ENCODE results near the gene SLIT3. TPM values are rescaled to one million over a fixed set of nuclear protein-coding genes. Genes with fewer than 3 reads are reported as not detected.

SLIT3 gene
- total RNA-seq, 2 experiments from 2014 or later = 0.30 to 0.43 TPM

DNA sequence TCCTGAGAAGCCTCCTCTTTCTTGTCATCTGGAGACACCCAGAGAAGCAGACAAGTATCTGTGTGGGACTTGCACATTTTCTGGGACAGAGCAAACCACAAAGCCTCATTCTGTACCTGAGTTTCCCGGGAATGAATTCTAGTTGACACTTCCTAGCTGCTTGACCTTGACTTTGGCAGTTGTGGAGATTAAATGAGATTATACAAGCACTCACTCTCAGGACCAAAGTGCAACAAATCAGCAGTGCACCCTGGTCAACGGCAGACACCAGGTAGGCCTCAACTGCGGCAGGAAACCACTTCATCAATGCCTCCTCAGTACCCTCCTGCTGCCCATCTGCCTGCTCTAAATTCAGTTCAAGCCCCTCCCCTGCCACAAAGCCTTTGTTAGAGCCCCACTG lies 607.1 kb downstream of the SLIT3 start:
- no peaks in the 10 kb centered on the region for H3K4me1 Mint-ChIP-seq (ENCODE audit: low read depth)
- intact Hi-C loops (cut with micrococcal nuclease) = no loop called here
- H3K27me3 Mint-ChIP-seq (ENCODE audit: low read depth) = no peaks in the 10 kb centered on the region
- CTCF ChIA-PET = no interaction called here
- no peak for DNase-seq
- no peak overlapping the region for H3K4me3 Mint-ChIP-seq
- H3K9me3 Mint-ChIP-seq = no peaks in the 10 kb centered on the region
- no peaks in the 10 kb centered on the region for H3K36me3 Mint-ChIP-seq (ENCODE audit: low read depth)
- H3K27ac Mint-ChIP-seq = no peak overlapping the region

DNA sequence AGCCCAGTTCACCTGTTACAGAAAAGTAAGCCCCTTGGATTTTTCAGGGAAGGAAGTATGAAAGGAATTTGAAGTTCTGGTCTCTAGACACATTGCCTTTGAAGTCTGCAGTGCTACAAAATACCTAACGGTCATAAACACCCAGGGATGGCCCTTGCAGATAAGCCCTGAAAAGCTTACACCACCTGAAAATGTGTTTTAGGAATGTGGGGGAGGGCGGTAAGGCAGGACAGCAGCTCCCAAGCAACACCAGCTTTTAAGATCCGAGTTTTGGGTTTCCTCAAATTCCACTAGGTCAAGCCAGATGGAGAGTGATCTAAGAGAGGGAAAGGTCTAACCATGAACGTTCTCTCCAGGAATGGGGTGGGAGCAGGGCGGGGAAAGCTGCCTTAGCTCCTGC lies 607.6 kb downstream of the SLIT3 start:
- CTCF ChIA-PET = no interaction called here

DNA sequence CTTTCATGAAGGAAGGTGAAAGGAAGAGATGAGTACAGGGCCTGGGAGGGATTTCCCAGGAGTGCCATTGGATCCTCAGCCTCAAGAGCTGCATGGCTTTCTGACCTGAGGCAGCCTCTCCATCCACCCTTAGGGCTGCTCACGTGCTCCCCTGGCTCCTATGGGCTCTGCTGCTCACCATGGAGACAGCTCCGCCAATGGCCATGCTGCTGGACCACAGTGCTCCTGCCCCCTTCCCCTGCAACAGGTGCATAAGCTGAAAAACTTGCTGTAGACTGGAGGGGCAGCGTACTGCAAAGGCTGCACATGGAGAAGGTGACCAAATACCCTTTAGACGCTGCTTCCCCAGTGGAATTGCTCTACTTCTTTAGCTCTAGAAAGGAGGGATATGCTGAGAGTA lies 609.0 kb downstream of the SLIT3 start:
- Mint-ChIP-seq H3K9me3 (no peaks in the 10 kb centered on the region), H3K4me3 (no peak overlapping the region), H3K4me1 (ENCODE audit: low read depth) (no peaks in the 10 kb centered on the region), H3K36me3 (ENCODE audit: low read depth) (no peaks in the 10 kb centered on the region), H3K27me3 (ENCODE audit: low read depth) (no peaks in the 10 kb centered on the region), H3K27ac (no peak overlapping the region)
- intact Hi-C loops (cut with micrococcal nuclease) = no loop called here
- CTCF ChIA-PET = no interaction called here
- no peak for DNase-seq

More for the DNA sequence above, 607.6 kb downstream of the SLIT3 start:
- intact Hi-C loops (cut with micrococcal nuclease) = no loop called here
- Mint-ChIP-seq H3K27ac (no peak overlapping the region), H3K36me3 (ENCODE audit: low read depth) (no peaks in the 10 kb centered on the region), H3K27me3 (ENCODE audit: low read depth) (no peaks in the 10 kb centered on the region), H3K4me3 (no peak overlapping the region), H3K9me3 (no peaks in the 10 kb centered on the region), H3K4me1 (ENCODE audit: low read depth) (no peaks in the 10 kb centered on the region)
- DNase-seq = no peak

DNA sequence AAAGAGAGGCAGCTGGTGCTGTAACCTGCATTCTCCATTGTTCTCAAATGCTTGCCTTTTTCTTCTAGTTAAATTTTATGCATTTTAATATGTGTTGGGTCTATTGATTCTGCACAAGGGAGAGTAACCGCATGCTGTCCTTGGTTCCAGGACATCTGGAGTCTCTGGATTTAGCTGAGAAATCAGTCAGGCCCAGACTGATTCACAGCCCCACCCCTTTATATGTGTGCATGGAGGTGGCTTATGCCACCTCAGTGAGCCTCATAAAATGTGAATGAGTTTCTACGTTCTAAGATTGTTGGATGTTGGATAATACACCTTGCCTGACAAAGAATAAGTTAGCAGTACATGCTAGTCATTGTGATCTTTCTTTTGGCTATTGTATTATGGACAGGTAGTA lies 611.7 kb downstream of the SLIT3 start:
- Mint-ChIP-seq H3K4me3 (no peak overlapping the region), H3K27ac (no peak overlapping the region), H3K4me1 (ENCODE audit: low read depth) (no peaks in the 10 kb centered on the region), H3K27me3 (ENCODE audit: low read depth) (no peaks in the 10 kb centered on the region), H3K9me3 (no peaks in the 10 kb centered on the region), H3K36me3 (ENCODE audit: low read depth) (no peaks in the 10 kb centered on the region)
- DNase-seq = no peak
- CTCF ChIA-PET = no interaction called here
- intact Hi-C loops (cut with micrococcal nuclease) = no loop called here

DNA sequence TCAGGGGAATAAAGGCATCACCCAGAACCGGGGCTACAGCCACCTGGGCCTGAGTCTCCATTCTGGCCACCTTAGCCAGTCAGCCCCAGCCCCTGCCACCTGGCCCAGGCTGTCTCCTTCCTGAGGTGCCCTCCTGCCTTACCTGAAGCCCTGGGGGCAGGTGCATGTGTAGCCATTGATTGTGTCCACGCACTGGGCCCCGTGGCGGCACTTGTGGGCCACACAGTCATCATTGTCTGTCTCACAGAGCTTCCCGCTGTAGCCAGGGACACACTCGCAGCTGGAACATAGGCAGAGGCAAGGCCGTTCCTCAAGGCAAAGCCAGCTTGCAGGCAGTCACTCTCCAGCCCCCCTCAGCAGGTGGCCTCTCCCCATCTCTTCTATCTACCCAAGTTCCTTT lies 614.1 kb downstream of the SLIT3 start:
- CTCF ChIA-PET = interaction anchor here (0.6 kb wide), 1 partner anchor 1414 kb away, joined by 3 read pairs; no protein-coding TSS in a partner anchor
- Mint-ChIP-seq H3K4me3 (no peak overlapping the region), H3K9me3 (peaks cover 2% of the 10 kb centered on the region), H3K36me3 (ENCODE audit: low read depth) (no peaks in the 10 kb centered on the region), H3K4me1 (ENCODE audit: low read depth) (peaks cover 12% of the 10 kb centered on the region), H3K27ac (no peak overlapping the region), H3K27me3 (ENCODE audit: low read depth) (no peaks in the 10 kb centered on the region)
- intact Hi-C loops (cut with micrococcal nuclease) = no loop called here
- no peak for DNase-seq

DNA sequence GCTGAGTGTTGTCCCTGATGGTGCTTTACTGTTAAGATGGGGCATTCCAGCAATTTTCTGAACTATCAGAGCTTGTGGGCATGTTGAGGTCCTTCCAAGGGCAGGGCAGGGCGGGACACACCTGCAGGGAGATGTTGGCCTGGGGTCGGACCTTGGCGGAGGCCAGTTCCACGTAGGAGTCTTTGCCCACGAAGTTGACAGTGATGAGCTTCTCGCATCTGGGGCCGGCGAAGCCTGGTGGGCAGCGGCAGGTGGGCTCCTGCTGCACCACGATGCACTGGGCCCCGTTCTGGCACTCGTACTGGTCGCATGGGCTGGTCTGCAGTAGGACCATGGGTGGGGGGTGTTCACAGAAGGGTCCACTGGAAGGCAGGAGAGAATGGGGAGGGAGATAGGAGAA lies 615.4 kb downstream of the SLIT3 start:
- Mint-ChIP-seq H3K27me3 (ENCODE audit: low read depth) (no peaks in the 10 kb centered on the region), H3K27ac (no peak overlapping the region), H3K36me3 (ENCODE audit: low read depth) (no peaks in the 10 kb centered on the region), H3K9me3 (peaks cover 2% of the 10 kb centered on the region), H3K4me1 (ENCODE audit: low read depth) (peaks cover 12% of the 10 kb centered on the region), H3K4me3 (no peak overlapping the region)
- intact Hi-C loops (cut with micrococcal nuclease) = no loop called here
- CTCF ChIA-PET = no interaction called here
- DNase-seq = no peak

DNA sequence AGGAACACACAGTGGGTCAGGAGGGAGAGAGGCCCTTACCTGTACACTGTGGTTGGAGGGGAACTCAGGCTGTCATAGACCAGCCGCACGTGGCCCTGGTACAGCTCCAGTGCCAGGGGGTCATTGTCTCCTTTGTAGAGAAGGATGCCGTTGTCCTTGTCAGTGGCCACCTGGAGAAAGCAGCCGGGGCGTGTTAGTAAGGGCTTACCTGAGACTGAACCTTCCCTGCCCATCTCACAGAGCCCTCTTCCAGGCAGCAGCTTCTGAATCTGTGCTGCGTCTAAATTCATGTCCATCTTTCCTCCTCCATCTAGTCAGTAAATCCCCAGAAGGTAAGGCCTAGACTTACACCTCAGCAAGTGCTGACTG lies 617.0 kb downstream of the SLIT3 start:
- CTCF ChIA-PET = no interaction called here
- Mint-ChIP-seq H3K9me3 (peaks cover 2% of the 10 kb centered on the region), H3K27ac (no peak overlapping the region), H3K27me3 (ENCODE audit: low read depth) (no peaks in the 10 kb centered on the region), H3K36me3 (ENCODE audit: low read depth) (no peaks in the 10 kb centered on the region), H3K4me1 (ENCODE audit: low read depth) (peaks cover 12% of the 10 kb centered on the region), H3K4me3 (no peak overlapping the region)
- DNase-seq = no peak
- intact Hi-C loops (cut with micrococcal nuclease) = loop anchor here (1.0 kb wide), 1 partner anchor 105 kb away; the partner anchor contains the start of gene PANK3

DNA sequence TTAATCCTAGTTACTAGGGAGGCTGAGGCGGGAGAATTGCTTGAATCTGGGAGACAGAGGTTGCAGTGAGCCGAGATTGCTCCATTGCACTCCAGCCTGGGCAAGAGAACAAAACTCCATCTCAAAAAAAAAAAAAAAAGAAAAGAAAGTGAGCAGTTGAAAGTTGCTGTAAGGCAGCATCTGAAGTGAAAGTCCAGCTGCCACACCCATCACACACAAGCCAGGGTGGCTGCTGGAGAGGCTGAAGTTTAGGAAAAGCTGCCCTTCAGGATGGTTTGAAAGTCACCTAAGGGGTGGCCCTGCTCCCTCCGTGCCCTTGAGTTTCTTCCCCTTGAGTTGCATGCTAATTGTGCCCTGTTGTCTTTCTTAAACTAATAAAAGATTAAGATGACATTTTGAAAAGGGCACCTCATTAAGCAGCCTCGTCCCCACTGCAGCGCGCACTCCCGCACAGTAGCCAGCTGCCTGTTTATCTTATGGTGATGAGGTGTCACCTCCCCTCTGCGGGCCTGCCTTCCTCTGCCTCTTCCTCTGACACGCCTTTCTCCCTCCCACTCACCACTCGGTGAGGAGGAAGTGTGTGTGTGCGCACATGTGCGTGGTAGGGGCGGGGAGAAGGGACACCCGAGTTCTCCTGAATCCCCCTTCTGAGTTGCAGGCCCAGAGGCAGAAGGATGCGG lies 617.6 kb downstream of the SLIT3 start:
- intact Hi-C loops (cut with micrococcal nuclease) = loop anchor here (1.0 kb wide), 1 partner anchor 104 kb away; the partner anchor contains the start of gene PANK3
- peak; percentile 68 for DNase-seq
- Mint-ChIP-seq H3K36me3 (ENCODE audit: low read depth) (no peaks in the 10 kb centered on the region), H3K27ac (no peak overlapping the region), H3K9me3 (peaks cover 2% of the 10 kb centered on the region), H3K27me3 (ENCODE audit: low read depth) (no peaks in the 10 kb centered on the region), H3K4me1 (ENCODE audit: low read depth) (peaks cover 12% of the 10 kb centered on the region), H3K4me3 (peak overlapping the region; percentile 32)
- CTCF ChIA-PET = no interaction called here

DNA sequence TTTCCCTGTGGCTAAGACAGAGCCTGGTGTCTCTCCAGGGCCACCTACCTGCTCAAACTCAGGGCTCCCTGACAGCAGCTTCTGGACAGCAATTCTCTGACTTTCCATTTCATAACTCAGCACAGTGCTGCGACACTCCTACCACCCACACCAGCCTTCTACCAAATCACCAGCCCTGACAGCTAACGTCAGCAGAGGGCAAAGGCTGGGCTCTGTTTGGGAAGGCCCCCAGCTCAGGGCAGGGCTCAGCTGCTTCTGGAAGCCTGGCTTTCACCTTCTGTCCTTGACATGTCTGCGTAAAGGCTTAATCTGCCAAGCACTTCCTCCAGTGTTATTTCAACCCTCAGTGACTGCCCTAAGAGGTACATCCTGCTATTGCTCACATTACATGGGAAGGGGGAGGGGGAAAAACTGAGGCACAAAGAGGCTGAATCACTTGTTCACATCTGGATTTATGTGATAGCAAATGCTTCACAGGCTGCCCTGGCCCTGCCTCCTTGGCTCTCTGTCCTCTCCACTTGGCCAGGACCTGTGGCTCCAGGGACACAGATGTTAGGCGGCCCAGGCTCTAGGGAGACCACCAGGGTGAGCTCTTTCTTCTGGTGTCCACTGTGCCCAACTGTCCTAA lies 619.3 kb downstream of the SLIT3 start:
- Mint-ChIP-seq H3K36me3 (ENCODE audit: low read depth) (no peaks in the 10 kb centered on the region), H3K27me3 (ENCODE audit: low read depth) (no peaks in the 10 kb centered on the region), H3K27ac (no peak overlapping the region), H3K4me1 (ENCODE audit: low read depth) (peaks cover 12% of the 10 kb centered on the region), H3K9me3 (peaks cover 2% of the 10 kb centered on the region), H3K4me3 (no peak overlapping the region)
- DNase-seq = peak; percentile 22
- intact Hi-C loops (cut with micrococcal nuclease) = no loop called here
- CTCF ChIA-PET = interaction anchor here (0.7 to 1.2 kb wide), 4 partner anchors 23 to 899 kb away, joined by 3 to 5 read pairs (median 4); no protein-coding TSS in a partner anchor

DNA sequence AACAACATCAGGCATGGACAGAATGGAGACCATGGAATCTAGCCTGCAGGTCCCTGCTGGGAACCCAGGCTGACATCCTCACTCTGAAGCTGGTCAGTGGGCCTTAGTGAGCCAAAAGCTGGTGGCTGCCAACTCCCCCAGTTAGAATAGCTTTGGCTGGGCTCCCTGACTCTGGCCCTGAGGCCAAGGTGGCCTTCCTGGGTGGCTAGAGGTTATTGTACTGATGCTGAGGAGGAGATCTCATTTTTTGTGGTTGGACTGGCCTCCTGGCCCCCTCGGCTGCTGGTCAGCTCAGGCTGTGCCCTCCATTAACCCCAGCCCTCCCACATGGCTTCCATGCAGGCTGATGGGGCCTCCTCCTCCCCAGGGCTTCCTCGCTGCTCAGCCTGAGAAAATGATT lies 620.5 kb downstream of the SLIT3 start:
- CTCF ChIA-PET = interaction anchor here (0.6 to 1.6 kb wide), 9 partner anchors 12 to 897 kb away, joined by 3 to 7 read pairs (median 4); no protein-coding TSS in a partner anchor
- H3K4me3 Mint-ChIP-seq = no peak overlapping the region
- H3K9me3 Mint-ChIP-seq = peaks cover 2% of the 10 kb centered on the region
- no peaks in the 10 kb centered on the region for H3K36me3 Mint-ChIP-seq (ENCODE audit: low read depth)
- no peak for DNase-seq
- no peaks in the 10 kb centered on the region for H3K27me3 Mint-ChIP-seq (ENCODE audit: low read depth)
- H3K4me1 Mint-ChIP-seq (ENCODE audit: low read depth) = peaks cover 12% of the 10 kb centered on the region
- intact Hi-C loops (cut with micrococcal nuclease) = loop anchor here (1.0 kb wide), 1 partner anchor 307 kb away; no protein-coding TSS in a partner anchor
- H3K27ac Mint-ChIP-seq = no peak overlapping the region

DNA sequence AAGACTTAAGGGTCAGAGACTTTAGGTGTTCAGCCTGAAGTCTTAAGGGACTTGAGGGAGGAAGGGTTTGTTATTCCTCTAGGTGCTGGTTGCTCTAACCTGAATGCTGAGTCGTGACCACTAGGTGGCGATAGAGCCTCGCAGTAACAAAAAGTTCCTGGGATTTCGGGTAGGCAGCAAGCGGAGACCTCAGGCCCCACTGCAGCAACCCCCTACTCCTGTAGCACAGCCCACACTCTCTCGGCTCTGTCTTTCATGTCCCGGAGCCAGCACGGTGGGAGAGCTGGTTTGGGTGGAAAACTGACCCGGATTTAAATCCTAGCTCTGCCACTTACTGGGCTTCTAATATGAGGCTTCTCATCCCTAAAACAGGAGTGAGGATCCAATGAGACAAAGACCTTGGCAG lies 621.4 kb downstream of the SLIT3 start:
- intact Hi-C loops (cut with micrococcal nuclease) = loop anchor here (1.0 to 10.0 kb wide), 5 partner anchors 192 to 902 kb away; partner anchors contain the start of gene RARS1
- Mint-ChIP-seq H3K4me3 (no peak overlapping the region), H3K4me1 (ENCODE audit: low read depth) (peaks cover 12% of the 10 kb centered on the region), H3K27me3 (ENCODE audit: low read depth) (no peaks in the 10 kb centered on the region), H3K27ac (no peak overlapping the region), H3K9me3 (peaks cover 2% of the 10 kb centered on the region), H3K36me3 (ENCODE audit: low read depth) (no peaks in the 10 kb centered on the region)
- DNase-seq = peak; percentile 78
- CTCF ChIA-PET = interaction anchor here (0.6 to 1.6 kb wide), 13 partner anchors 9 to 898 kb away, joined by 3 to 7 read pairs (median 4); no protein-coding TSS in a partner anchor

DNA sequence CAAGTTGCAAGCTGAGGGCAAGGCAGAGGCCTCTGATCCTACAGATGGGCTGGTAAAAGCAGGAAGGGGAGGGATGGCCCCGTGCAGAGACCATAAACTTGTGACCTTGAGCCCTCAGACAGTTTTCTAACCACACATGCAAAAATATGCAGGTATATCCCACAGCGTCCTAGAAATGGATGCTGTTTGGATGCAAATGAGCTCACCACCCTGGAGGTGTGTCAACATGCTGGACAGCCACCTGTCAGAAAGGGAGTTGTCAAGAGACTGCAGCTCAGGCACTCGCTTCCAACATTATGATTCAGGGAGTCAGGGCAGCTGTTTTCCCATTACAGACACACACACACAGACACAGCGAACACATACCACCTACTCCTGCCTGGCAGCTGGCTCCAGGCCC lies 624.4 kb downstream of the SLIT3 start:
- CTCF ChIA-PET = no interaction called here
- intact Hi-C loops (cut with micrococcal nuclease) = loop anchor here (5.0 to 10.0 kb wide), 2 partner anchors 189 to 412 kb away; partner anchors contain the start of gene RARS1
- no peak for DNase-seq
- H3K4me3 Mint-ChIP-seq = no peak overlapping the region
- no peak overlapping the region for H3K27ac Mint-ChIP-seq
- no peaks in the 10 kb centered on the region for H3K36me3 Mint-ChIP-seq (ENCODE audit: low read depth)
- H3K4me1 Mint-ChIP-seq (ENCODE audit: low read depth) = no peaks in the 10 kb centered on the region
- no peaks in the 10 kb centered on the region for H3K27me3 Mint-ChIP-seq (ENCODE audit: low read depth)
- H3K9me3 Mint-ChIP-seq = no peaks in the 10 kb centered on the region

Data from activated naive CD4-positive, alpha-beta T cell treated with anti-CD3 and anti-CD28 coated beads for 36 hours (primary cell).